DMS114 treated with DMSO at 0.1 percent for 48 hours (cell line): ENCODE results near the gene PGC.

Experiments used
- DNase-seq: peaks from one replicate; lab custom pipeline; 2025; ENCODE audit not compliant: unreplicated experiment; lab: John Stamatoyannopoulos, UW

The PGC gene

GRCh38 chr6:41748102-41748477, 893 bp upstream of the PGC start:
- DNase-seq, result no peak

DNA sequence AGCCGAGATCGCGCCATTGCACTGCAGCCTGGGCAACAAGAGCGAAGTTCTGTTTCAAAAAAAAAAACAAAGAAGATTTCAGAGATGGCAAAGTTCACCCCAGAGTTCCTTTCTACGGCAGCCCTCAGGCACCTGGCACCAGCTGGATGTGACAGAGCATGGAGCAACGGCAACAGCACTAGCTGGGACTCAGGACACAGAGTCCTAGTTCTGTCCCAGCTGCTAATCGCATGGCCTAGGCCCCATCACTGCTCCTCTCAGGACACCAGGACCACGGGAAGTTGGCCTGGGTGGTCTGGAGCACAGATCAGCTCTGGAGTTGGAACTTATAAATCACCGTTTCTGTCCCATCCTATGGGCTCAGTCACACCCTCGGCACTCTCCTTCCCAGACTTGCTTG, 1.1 kb downstream of the PGC start:
- no peak for DNase-seq

DNA sequence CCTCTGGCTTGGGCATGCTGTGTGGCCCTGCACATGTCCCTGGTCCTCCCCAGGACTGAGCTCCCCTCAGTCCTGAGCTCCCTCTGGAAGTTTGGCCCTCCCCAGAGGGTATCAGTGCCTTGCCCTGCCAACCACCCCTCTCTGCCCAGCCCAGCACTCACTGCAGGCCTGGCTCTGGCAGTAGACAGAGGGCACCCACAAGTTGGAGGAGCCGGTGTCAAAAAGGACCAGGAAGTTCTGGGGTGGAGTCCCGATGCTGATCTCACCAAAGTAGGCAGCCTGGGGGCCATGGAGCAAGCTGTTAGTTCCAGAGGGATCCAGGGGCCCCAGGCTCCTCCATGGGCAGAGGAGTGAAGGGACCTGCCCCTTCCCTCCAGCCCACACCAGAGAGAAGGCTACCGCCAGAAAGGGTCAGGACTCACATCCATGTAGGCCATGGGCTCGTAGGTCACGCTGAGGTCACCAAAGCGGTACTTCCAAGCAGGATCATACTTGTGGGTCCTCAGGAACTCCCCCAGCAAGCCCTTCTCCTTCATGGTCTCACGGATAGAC, 2.9 kb downstream of the PGC start:
- no peak for DNase-seq

DNA sequence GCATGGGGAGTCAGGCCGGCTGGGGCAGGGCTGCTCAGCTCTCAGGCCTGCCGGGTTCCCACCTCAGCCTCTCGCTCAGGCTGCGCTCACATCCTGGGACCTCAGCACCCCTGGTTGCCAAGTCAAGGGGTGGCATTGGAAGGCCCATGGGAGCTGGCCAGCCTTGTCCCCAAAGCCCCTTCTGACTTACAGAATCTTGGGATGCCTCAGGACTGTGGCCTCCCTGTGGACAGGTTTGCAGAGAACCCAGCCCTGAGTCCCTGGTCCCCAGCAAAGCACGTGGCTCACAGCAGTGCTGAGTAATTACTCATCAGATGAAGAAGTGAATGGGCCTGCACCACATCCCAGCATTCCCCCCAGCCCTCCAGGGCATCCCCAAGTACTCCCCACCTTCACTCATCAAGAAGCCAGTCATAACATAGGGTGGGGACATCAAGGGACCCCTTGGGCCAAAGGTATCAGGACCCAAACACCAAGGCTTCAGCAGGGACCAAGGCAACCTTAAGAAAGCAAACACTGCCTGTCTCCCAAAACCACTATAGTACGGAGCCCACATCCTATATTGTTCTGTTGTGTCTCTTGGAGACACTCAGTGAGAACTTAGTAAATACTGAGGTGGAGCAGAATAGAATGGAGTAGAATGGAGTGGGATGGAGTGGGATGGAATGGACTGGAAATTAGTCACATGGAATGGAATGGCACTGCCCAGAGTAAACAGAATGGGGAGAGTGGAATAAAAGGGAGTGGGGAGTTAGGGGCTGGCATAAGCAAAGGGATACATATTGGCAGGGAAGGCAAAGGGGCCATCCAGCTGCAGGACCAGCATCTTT, 3.6 kb downstream of the PGC start:
- no peak for DNase-seq

- DNase-seq, result no peak
Measured at GRCh38 chr6:41741625-41742490, 5.3 kb downstream of the PGC start.

DNA sequence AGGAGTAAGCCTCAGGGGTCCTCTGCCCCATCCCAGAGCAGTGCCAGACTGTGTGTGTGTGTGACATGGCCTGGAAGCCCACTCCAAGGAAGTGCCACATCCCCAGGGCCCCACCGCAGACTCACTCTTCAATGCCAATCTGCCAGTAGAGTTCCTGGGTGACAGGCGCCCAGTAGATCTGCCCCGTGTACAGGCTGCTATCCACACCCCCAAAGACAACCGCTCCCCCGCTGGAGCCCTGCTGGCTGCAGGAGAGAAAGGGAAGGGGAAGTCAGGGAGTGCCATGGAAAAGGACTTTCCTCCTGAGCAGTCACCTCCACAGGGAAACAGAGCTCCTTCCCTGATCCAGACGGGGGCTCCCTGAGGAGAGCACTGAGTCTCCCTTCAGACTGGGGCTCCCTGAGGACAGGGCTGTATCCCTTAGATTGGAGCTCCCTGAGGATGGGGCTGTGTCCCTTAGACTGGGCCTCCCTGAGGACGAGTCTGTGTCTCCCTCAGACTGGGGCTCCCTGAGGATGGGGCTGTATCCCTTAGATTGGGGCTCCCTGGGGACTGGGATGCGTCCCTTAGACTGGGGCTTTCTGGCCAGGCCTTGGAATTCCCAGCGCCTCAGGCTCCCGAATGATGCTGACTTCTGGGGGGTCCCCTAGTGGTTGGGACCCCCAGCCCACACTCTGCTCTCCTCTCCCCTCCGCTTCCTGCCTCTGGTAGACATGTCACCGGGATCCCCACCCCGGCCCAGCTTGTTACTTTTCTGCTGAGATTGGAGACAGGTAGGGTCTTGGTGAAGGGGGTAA, 6.6 kb downstream of the PGC start:
- no peak for DNase-seq

DNA sequence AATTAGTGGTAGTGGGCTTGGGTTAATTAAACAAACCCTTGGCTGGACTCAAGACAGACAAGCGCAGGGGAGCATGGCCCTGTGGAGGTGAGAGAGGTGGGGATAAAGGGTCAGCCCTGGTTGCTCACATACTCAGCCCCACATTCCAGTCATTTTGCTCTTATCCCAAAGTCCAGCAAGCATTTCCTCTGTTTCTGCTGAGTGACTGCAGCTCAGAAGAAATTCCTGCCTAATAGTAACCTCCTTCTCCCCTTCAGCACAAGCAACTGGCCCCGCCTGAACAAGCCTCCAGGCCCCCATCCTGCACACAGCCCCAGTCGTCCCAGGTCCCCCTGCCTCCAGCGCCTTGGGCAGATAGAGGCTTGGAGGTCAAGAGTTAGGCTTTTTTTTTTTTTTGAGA, 8.2 kb downstream of the PGC start:
- DNase-seq, result no peak

DNA sequence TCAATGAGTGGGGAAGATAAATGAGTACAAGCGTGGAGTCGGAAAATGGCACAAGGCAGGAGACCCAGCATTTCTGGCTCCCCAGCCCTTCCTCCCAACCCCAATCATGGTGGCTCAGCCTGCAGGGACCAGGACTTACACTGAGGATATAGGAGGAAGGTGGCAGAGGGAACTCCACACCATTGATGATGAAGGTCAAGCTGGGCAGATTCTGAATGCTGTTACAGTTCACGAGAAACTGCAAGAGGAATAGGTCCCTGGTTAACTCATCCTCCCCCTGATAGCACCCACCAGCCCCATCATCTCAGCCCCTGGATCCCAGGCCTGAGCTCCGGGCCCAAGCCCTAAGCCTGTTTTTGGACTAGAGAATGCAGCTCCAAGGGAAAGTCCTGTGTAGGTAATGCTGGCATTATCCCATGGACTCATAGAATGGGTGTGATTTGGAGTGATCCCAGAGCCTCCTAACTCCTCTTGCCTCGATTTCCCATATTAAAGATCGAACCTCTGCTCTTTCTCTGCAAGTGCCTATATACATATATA, 9.5 kb downstream of the PGC start:
- no peak for DNase-seq

DNA sequence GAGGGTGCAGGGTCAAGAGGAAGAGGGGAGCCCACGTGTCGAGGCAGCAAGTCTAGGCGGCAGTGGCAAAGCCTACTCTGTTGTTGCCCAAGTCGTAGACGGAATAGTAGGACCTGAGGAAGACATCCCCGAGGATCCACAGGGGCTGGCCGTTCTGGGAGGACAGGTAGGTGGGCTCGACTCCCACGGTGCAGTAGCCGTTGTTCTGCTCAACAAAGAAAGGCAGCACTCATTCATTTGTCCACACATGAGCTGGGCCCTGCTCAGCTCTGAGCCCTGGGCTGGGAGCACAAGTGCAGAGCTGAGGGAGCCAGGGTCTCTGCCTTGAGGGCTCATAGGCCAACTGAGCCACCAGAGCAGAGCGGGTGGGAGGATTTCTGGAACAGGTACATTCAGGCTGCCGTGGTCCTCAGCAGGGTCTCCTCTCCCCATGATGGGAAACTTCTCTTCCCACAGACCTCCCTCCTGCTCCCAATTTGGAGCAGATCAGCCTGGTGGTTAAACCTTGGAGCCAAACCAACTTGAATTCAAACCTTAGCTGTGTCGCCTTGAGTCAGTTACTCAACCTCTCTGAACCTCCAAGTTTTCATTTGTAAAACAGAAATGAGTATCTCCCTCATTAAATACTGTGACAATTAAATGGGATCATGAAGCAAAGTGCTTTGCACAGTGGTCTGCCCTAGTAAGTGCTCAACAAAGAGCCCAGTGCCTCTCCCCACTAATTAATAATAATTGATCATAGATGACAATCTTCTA, 10.2 kb downstream of the PGC start:
- no peak for DNase-seq

- no peak for DNase-seq
Measured at GRCh38 chr6:41736186-41736733, 10.9 kb downstream of the PGC start.

DNA sequence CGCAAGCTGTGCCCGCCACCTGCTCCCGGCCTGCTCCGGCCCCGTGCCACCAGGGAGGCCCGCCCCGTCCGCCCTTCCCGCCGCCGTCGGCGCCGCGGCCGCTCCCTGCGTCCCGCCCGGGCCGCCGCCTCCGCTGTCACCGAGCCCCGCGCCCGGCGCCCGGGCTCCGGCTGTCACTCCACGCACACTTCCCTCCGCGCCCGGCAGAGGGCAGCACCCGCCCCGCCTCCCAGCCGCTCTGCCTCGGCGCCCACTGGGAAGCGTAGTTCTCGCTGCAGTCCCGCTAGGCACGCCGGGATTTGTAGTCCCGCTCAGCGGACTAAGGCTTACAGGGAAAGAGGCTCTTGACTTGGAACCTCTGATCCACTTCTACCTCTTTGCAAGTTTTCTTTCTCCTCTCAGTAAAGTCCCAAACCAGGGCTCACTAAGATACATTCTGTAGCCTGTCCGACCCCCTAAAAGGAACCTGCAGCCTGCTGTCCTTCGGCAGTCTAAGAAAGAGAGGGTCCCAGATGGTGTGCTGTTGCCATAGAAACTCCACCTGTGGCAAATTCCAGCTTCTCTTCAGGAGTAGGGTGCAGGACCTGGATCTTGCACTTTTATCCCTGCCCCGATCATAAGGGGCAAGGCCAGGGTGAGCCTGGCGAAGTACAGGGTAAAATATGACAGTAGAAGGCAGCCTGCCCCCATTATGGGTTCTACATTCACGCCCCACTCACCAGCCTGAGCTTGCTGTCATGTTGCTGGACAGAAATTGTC, 11.6 kb downstream of the PGC start, which contains the start of gene TFEB:
TSS of gene TFEB (minus strand) at position 182 of the 759 bp plus-strand sequence. CDS start 44,395 bp downstream, outside the sequence.
- DNase-seq, result peak; percentile 93

GRCh38 chr6:41734666-41735426, 12.4 kb downstream of the PGC start:
- DNase-seq, result peak; percentile 68

- peak; percentile 58 for DNase-seq
Measured at GRCh38 chr6:41733707-41734665, 13.2 kb downstream of the PGC start.

DNA sequence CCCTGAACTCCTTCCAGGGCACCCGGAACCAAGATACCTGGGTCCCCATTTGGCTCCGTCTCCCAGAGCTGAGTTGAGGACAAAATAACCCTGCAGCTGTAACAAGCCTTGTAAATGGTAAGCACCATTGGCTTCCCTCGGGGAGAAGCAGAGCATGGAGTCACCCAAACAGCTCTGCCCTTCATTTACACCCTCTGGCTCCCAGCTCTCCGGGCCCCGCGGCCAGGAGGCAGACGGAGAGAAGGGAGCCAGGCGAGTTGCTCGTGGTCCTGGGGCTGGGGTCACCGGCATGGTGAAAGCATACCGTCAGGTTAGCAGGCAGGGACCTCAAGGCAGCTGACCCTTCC, 13.9 kb downstream of the PGC start:
- no peak for DNase-seq

GRCh38 chr6:41732591-41733359, 14.4 kb downstream of the PGC start:
- DNase-seq, result no peak

DNA sequence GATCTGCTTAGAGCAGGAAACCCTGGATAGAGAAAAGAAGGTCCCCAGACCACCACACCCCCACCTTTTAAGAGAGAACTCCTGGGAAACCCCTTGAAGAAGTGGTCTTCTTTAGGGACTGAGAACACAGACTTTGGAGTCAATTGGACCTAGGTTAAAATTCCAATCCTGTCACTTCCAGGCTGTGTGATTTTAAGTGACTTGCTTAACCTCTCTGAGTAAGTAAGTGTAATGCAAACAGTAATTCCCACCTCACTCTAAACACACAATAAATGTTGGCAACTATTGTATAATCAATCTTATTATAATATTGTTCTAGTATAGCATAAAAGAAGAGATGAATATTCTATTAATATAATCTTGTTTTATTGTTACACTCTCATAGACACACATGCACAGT, 15.0 kb downstream of the PGC start:
- DNase-seq, result no peak
